ENCODE results near the gene CDH23.
"Not testable (repeated sequence)": the region's sequence is repeated elsewhere in the genome, so short reads cannot be mapped to it uniquely, and the experiment has no call there.

Gene CDH23

GRCh38 chr10:71396711-71397295, at the start of gene CDH23:
CDH23 (plus strand) TSS chr10:71396920; CDS start chr10:71439832, 42,912 bp downstream.
- DNase-seq (ENCODE audit: low read depth in 2 of 2) = peak in 1 of 2 donors; percentile 30

- no peak for DNase-seq (ENCODE audit: low read depth in 2 of 2)
These were observed 48.9 kb upstream of the CDH23 start for GRCh38 chr10:71347587-71348395.

GRCh38 chr10:71348850-71349249, 47.9 kb upstream of the CDH23 start:
- DNase-seq (ENCODE audit: low read depth in 2 of 2) = no peak

GRCh38 chr10:71349406-71349805, 47.3 kb upstream of the CDH23 start:
- no peak for DNase-seq (ENCODE audit: low read depth in 2 of 2)

- DNase-seq (ENCODE audit: low read depth in 2 of 2) = no peak
These were observed 45.6 kb upstream of the CDH23 start for GRCh38 chr10:71351087-71351486.

- no peak for DNase-seq (ENCODE audit: low read depth in 2 of 2)
These were observed 44.9 kb upstream of the CDH23 start for GRCh38 chr10:71351628-71352319.

- no peak for DNase-seq (ENCODE audit: low read depth in 2 of 2)
These were observed 43.1 kb upstream of the CDH23 start for GRCh38 chr10:71353639-71354038.

- no peak for DNase-seq (ENCODE audit: low read depth in 2 of 2)
These were observed 41.9 kb upstream of the CDH23 start for GRCh38 chr10:71354776-71355175.

- no peak for DNase-seq (ENCODE audit: low read depth in 2 of 2)
These were observed 40.8 kb upstream of the CDH23 start for GRCh38 chr10:71355886-71356285.

- no peak for DNase-seq (ENCODE audit: low read depth in 2 of 2)
These were observed 38.9 kb upstream of the CDH23 start for GRCh38 chr10:71357792-71358265.

GRCh38 chr10:71358277-71358676, 38.4 kb upstream of the CDH23 start:
- DNase-seq (ENCODE audit: low read depth in 2 of 2) = no peak

- DNase-seq (ENCODE audit: low read depth in 2 of 2) = not testable (repeated sequence)
These were observed 37.8 kb upstream of the CDH23 start for GRCh38 chr10:71358906-71359305.

GRCh38 chr10:71359364-71360046, 37.2 kb upstream of the CDH23 start:
- DNase-seq (ENCODE audit: low read depth in 2 of 2) = no peak

GRCh38 chr10:71360735-71361134, 36.0 kb upstream of the CDH23 start:
- DNase-seq (ENCODE audit: low read depth in 2 of 2) = no peak

GRCh38 chr10:71361581-71361980, 35.1 kb upstream of the CDH23 start:
- no peak for DNase-seq (ENCODE audit: low read depth in 2 of 2)

GRCh38 chr10:71362141-71362540, 34.6 kb upstream of the CDH23 start:
- no peak for DNase-seq (ENCODE audit: low read depth in 2 of 2)

- DNase-seq (ENCODE audit: low read depth in 2 of 2) = no peak
These were observed 32.8 kb upstream of the CDH23 start for GRCh38 chr10:71363936-71364335.

- DNase-seq (ENCODE audit: low read depth in 2 of 2) = no peak
These were observed 31.4 kb upstream of the CDH23 start for GRCh38 chr10:71365366-71365765.

GRCh38 chr10:71366690-71367089, 30.0 kb upstream of the CDH23 start:
- DNase-seq (ENCODE audit: low read depth in 2 of 2) = no peak

GRCh38 chr10:71367271-71367670, 29.4 kb upstream of the CDH23 start:
- no peak for DNase-seq (ENCODE audit: low read depth in 2 of 2)

GRCh38 chr10:71368176-71368575, 28.5 kb upstream of the CDH23 start:
- no peak for DNase-seq (ENCODE audit: low read depth in 2 of 2)

GRCh38 chr10:71368643-71369042, 28.1 kb upstream of the CDH23 start:
- no peak for DNase-seq (ENCODE audit: low read depth in 2 of 2)

Measured in stimulated activated CD4-positive, alpha-beta T cell treated with anti-CD3 and anti-CD28 coated beads, Interleukin-1b, Interleukin-23, amount 100 ng/mL, for 4 hours (primary cell).